HL-60 (cell line): ENCODE measurements around the gene TGM2.

Source experiments
- CTCF ChIP-seq: IDR thresholded peaks from one replicate; pipeline ENCODE4 v1.5.1; 2011; ENCODE audit warnings: low read length, control low read depth, inconsistent platforms; ENCODE audit not compliant: insufficient read depth
- GABPA ChIP-seq: IDR thresholded peaks from 2 replicates; pipeline ENCODE4 v1.6.1; 2012; ENCODE audit warnings: low read depth
- POLR2AphosphoS5 ChIP-seq: IDR thresholded peaks from 2 replicates; pipeline ENCODE4 v1.6.1; 2012; ENCODE audit warnings: low read depth
- REST ChIP-seq: IDR thresholded peaks from 2 replicates; pipeline ENCODE4 v1.6.1; 2012; ENCODE audit warnings: low read depth; ENCODE audit not compliant: insufficient replicate concordance

GRCh38 chr20:38170826-38171674 is 6.0 kb upstream of the TGM2 start:
- TF ChIP-seq CTCF (no peak), POLR2AphosphoS5 (no peak), REST (no peak), GABPA (no peak)
